ENCODE data around the gene SAMMSON. TPM values are rescaled to one million over a fixed set of nuclear protein-coding genes. Genes with fewer than 3 reads are reported as not detected.

SAMMSON gene
- total and polyA plus RNA-seq, 10 donors, result 0.05 to 1.0 TPM; not detected in 8

- Histone ChIP-seq H3K36me3 (no peaks in the 10 kb centered on the region), H3K4me1 (peaks cover 0 to 4% (median 0%) of the 10 kb centered on the region in 6 donors), H3K27me3 (replicated peaks in 1 of 7) (no peaks in the 10 kb centered on the region), H3K4me3 (no peak overlapping the region), H3K9me3 (peaks cover 0 to 2% (median 0%) of the 10 kb centered on the region in 8 donors), H3K27ac (peak overlapping the region in 1 of 8 donors; percentile 18)
- 38 to 62% (median 58%) methylated on average over 3 of the region's 3 CpGs for WGBS, 5 donors
- TF ChIP-seq POLR2AphosphoS5 (IDR thresholded peaks at IDR 0.05), result no peak
- no peak for TF ChIP-seq CTCF (IDR thresholded peaks at IDR 0.05 in 8 of 11, conservative IDR thresholded peaks at IDR 0.05 in 3 of 11)
- no peak for TF ChIP-seq POLR2A (IDR thresholded peaks at IDR 0.05)
- intact Hi-C loops (cut with DNase I; ENCODE audit: low total_unique reads), result no loop called here
- DNase-seq, result no peak
These were observed 1.8 kb upstream of the SAMMSON start for GRCh38 chr3:69997631-69998307.

GRCh38 chr3:69998759-69999139, 784 bp upstream of the SAMMSON start:
- TF ChIP-seq CTCF (IDR thresholded peaks at IDR 0.05 in 8 of 11, conservative IDR thresholded peaks at IDR 0.05 in 3 of 11) (no peak), POLR2AphosphoS5 (IDR thresholded peaks at IDR 0.05) (no peak), POLR2A (IDR thresholded peaks at IDR 0.05) (no peak)
- no peak overlapping the region for H3K4me3 ChIP-seq
- peaks cover 0 to 8% (median 0%) of the 10 kb centered on the region in 8 donors for H3K9me3 ChIP-seq
- peaks cover 0 to 4% (median 0%) of the 10 kb centered on the region in 6 donors for H3K4me1 ChIP-seq
- WGBS, 5 donors, result 40 to 58% (median 45%) methylated on average over 3 of the region's 3 CpGs
- DNase-seq, result no peak
- no peaks in the 10 kb centered on the region for H3K36me3 ChIP-seq
- intact Hi-C loops (cut with DNase I; ENCODE audit: low total_unique reads), result no loop called here
- H3K27ac ChIP-seq, result peak overlapping the region in 5 of 8 donors; percentile 7 to 36 (median 20)
- no peaks in the 10 kb centered on the region for H3K27me3 ChIP-seq (replicated peaks in 1 of 7)

GRCh38 chr3:70000028-70000410, 486 bp downstream of the SAMMSON start:
- DNase-seq, result no peak
- Histone ChIP-seq H3K4me3 (no peak overlapping the region), H3K27ac (no peak overlapping the region), H3K36me3 (no peaks in the 10 kb centered on the region), H3K27me3 (replicated peaks in 1 of 7) (no peaks in the 10 kb centered on the region), H3K9me3 (peaks cover 0 to 8% (median 0%) of the 10 kb centered on the region in 8 donors), H3K4me1 (peaks cover 0 to 4% (median 0%) of the 10 kb centered on the region in 6 donors)
- no peak for TF ChIP-seq POLR2A (IDR thresholded peaks at IDR 0.05)
- no peak for TF ChIP-seq CTCF (IDR thresholded peaks at IDR 0.05 in 8 of 11, conservative IDR thresholded peaks at IDR 0.05 in 3 of 11)
- TF ChIP-seq POLR2AphosphoS5 (IDR thresholded peaks at IDR 0.05), result no peak
- intact Hi-C loops (cut with DNase I; ENCODE audit: low total_unique reads), result no loop called here
- WGBS, 5 donors, result 87 to 90% (median 90%) methylated on average over 15 of the region's 15 CpGs

- DNase-seq, result no peak
These were observed 1.1 kb downstream of the SAMMSON start for GRCh38 chr3:70000563-70001081.

More at GRCh38 chr3:70000563-70001081, 1.1 kb downstream of the SAMMSON start:
- Histone ChIP-seq H3K9me3 (peaks cover 0 to 8% (median 0%) of the 10 kb centered on the region in 8 donors), H3K4me3 (no peak overlapping the region), H3K4me1 (peaks cover 0 to 4% (median 0%) of the 10 kb centered on the region in 6 donors), H3K36me3 (no peaks in the 10 kb centered on the region), H3K27ac (no peak overlapping the region), H3K27me3 (replicated peaks in 1 of 7) (no peaks in the 10 kb centered on the region)
- intact Hi-C loops (cut with DNase I; ENCODE audit: low total_unique reads), result no loop called here
- TF ChIP-seq POLR2AphosphoS5 (IDR thresholded peaks at IDR 0.05) (no peak), POLR2A (IDR thresholded peaks at IDR 0.05) (no peak), CTCF (IDR thresholded peaks at IDR 0.05 in 8 of 11, conservative IDR thresholded peaks at IDR 0.05 in 3 of 11) (no peak)
- 68 to 90% (median 74%) methylated on average over 4 of the region's 4 CpGs for WGBS, 5 donors
